Cerebellar cortex (tissue), 1 donor: ENCODE measurements around the gene NEDD4L.

Source experiments
- DNase-seq: peaks from one replicate; pipeline ENCODE4 v3.0.0-alpha.2; 2015; ENCODE audit warnings: low spot score

Gene NEDD4L

DNA sequence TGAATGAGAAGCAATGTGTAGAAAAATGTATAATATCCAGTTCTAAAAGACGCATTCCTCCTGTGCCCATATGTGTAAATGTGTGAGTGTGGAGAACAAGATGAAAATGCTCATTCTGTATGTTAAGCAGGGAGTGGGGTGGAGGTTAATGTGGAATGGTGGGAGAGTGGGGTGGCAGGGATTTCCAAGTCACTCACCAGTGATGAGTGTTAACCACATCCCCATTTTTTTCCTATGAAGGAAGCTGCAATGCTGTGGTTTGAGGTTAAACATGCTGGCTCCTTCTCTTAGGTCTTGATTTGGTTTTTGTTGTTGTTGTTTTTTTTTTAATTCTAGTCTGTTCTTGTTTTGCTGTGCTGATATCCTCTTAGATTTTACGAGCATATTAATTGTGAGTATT lies 169.4 kb downstream of the NEDD4L start:
- DNase-seq: no peak

DNA sequence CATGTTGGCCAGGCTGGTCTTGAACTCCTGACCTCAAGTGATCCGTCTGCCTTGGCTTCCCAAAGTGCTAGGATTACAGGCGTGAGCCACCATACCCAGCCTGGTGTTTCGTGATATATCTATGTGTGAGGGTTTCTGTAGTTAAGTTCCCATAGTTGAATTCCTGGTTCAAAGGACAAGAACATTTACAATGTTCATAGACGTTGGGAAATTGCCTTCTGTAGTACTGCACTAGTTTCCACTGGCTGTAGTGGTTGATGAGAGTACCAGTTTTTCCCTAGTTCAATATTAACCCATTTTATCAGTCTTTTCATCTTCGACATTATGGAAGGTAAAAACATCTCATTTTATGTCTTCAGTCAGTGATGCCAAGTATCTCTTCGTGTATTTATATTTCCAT lies 171.0 kb downstream of the NEDD4L start:
- DNase-seq: no peak

DNA sequence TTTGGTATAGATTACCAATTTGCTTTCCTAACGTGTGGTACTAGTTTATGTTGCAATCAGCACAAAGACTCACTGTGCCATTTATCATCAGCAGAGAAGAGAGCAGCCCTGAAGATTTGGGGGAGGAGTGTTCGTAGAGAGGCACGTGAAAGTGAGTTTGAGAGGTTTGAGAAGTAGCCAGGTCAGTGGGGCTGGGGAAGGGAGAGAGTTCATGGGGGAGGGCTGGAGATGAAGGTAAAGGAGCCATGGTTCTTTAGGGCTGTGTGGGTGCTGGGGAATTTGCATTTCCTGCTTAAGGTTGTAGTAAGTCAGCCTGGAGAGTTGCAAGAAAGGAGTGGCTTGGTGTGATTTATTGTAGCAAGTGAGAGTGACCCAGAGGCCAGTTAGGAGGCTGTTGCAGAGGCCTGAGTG lies 172.1 kb downstream of the NEDD4L start:
- no peak for DNase-seq

DNA sequence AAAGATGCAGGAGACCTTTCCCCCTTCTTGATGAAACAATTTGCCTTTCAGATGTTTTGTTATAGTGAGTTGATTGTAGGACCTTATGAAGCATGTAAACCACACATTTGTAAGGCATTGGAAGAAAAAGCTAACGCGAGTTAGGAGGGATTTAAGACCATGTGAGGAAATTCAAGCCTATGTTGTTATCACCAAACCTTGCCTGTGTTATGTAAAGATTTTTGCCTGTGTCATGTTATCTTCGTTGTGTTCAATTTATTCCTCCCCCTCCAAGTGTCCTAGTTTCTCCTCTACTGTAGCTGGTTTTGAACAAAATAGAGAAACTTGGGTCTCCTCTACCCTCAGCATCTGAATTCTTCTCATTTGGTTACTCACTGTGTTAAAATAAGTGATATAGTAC lies 173.0 kb downstream of the NEDD4L start:
- no peak for DNase-seq

DNA sequence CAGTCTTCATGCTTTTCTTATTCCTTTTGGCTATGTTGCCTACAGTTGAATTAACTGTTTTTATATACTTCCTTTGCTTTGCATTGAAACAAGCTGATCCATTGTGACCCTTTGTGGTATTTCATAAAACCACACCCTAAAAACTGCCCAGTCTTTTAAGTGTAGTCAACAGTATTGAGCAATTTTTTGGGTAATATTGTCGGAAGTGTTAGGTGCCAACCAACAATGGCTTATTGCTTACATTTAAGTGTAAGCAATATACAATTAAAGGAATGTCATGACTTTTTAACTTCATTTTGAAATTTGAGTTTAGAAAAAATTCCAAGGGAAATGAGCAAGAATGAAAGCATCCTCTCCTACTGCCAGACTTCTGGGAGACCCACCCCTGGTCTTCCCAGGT lies 174.1 kb downstream of the NEDD4L start:
- no peak for DNase-seq

DNA sequence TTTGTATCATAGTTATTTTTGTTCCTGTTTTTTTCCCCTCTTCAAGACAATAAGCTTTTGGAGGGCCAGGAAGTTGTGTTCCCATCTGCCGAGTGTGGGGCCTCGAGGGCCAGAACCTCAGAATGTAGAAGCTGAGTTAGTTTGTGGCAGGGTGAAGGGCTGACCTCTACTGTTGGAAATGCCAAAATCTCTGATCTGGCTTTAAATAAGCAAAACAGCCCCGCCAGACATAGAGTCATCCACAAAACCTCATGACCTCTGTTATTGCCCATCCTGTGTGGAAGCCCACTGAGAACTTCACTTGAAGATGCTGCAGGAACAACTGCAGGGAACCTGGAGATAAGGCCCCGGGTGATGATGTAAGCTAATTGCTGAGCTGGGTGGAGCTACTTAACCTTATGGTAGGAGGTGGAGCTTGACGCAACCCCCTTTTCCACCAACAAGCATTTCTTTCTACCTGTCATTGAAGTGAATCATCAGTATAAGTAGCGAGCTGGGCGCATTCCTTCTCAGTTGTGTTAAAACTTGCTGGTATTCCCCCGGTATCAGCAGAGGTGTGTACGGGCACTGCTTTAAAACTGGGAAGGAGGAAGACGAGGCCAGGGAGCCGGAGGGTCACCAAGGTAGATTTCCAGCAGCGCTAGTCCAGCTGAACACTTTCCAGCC lies 177.2 kb downstream of the NEDD4L start:
- no peak for DNase-seq

DNA sequence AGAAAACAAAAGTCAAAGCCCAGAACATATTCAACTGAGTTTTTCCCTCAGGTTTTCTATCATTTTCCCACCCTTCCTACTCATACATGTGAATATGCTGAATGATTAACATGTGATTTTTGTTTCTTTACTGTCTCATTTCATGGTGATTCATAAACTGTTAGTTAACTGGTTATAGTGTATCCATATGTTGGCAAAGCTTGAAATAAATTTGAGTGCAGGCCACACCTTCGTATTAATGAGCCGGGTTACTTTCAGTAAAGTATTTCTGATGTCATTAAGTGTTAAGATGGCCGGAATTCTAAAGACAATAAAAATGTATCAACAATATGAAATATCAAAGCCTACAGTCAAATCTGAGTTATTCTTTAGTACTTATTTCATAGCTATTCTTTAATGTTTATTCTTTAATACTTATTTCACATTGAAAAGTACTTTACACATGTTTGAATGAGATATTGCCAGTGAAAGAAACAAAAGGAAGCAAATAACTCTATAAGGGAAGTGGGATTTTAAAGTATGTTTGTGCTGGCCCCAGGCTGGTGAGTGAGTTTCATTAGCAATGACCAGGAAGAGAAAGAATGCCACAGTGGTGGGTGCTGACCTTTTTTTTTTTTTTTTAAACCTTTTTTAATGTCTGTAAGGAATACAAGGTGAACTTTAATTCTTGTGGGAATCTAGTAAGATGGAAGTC lies 178.6 kb downstream of the NEDD4L start:
- DNase-seq: no peak

DNA sequence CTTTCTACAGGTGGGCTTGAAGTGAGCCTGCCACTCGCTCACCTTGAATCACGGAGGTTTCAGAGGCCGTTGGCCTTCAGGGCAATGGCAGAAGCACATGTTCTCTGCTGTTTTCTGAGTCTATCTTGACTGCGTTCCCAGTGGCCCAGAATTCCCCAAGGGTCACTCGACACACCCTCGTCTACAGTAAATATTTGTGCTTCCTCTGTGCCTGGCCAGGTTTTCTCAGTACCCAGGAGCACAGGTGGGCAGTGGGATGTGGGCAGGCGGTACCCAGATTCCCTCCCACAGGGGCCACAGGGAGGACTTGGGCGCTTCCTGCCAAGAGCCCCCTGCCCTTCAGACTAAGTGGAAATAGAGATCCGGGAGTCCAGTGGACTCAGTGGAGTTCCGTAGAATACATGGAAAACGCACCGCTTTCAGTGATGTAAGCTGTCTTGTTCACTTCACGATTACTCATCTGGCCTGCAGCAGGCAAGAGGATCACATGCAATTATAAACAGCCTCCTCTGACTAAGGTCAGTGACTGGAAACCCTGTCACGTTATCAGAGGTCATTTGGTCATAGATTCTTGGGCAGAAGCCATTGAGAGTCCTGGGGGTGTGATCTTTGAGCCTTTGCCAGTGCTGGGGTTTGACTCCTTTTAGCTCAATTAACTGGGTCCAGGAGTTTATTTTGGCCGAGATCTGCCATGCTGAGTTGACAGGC lies 179.8 kb downstream of the NEDD4L start:
- DNase-seq: no peak

DNA sequence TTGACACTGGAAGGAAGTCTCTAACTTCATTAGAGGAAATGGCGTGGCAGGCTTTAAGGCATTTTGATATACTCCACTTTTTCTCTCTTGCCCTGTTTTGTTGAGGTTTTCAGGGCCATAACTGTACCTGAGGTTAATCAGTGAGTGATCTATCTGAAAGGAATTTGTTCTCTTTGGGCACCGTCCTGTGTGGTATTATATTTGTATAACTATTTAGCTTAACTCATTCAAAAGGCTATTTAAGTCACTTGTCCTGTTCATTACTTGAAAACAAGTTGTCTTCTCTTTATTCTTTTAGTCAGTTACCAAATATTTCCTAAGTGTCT lies 180.4 kb downstream of the NEDD4L start:
- no peak for DNase-seq

DNA sequence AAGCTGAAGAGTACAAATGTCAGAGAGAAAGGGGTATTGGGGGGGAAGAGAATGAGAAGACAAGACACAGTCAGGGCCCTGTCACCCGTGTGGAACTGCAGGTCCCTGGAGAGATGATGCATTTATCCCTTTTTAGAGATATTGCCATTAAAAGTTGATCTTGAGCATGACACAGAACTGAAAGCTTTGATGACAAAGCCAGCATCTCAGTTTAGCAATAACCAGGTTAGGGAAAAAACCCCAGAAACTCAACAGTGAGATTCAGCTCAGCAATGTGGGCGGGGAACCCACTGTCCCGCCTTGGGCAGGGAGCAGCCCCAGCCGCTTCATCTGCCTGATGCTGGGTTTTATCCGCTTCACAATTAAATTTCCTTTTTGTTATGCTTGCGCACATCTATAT lies 181.1 kb downstream of the NEDD4L start:
- DNase-seq: no peak

DNA sequence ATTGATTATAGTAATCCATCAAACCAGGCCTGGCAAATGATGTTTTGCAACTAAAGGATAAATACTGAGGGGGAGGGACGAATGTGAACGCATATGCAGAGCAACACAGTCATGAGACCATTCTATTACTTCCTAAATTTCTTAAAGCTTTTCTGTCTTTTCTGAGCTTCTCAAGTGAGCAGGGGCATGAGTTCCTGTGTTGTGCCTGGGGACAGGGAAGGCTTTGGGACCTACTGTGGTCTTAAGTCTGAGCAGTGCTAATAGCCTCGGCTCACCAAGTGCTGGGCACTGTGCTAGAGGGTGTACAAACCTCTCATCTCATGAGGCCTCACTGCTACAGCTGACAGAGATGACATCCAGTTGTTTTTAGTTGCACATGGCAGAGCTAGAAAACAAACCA lies 182.4 kb downstream of the NEDD4L start:
- DNase-seq: no peak

DNA sequence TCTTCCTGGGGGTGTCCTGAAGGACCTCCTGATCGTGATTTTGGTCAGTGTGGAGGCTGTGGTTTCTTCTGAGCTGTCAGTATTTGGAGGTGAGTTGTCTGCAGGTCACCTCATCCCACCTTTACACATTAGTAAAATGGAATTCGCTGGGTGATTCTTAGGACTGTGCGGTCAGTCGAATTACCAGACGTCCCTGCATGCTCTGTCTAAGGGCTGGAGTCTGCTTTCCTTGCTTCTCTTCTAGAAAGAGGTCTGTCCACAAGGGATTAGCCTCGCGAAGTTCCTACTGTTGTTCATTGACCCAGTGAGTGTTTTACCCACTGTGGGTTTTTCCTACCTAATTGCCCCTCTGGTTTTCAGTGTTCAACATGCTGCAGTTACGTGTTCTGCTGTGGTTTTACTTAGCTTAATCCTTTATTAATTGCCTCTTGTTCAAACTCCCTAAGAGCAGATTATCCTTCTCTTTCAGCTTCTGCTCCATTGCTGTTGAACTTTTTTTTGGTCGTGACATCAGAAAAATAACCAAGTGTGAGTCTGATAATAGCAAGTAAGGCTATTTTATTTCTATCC lies 183.4 kb downstream of the NEDD4L start:
- DNase-seq: no peak

DNA sequence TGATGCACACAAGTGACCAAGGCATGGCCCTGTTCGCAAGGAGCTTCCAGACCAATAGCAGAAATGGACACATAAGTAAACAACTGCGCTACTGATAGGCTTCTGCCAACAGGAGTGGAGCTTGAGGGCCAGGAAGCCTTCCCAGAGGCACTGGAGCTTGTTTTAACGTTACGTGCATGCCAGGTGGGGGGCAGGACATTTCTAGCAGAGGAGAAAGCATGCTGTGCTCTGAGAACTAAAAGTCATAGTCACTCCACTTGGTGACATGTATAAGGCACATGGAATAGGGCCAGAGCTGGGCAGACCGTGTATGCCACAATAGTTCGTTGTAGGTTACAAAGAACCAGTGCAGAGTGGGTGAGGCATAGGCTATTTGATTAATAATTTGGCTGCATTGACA lies 184.2 kb downstream of the NEDD4L start:
- no peak for DNase-seq

DNA sequence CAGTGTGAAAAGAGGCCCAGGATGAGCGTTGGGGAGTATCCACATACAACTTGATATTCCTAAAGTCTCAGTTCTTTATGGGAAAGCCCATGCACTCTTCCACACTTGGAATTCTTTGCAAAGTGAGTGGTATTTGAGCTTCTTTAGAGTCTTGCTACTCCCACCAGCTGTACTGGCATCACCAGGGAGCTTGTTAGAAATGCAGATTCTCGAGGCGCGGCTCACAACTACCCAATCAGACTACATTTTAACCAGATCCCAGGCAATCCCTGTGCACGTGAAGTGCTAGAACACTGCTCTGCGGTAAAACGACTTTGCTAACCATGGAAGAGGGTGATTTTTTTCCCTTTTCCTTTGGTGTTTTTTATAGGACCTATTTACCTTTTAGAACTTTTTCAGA lies 184.7 kb downstream of the NEDD4L start:
- no peak for DNase-seq

DNA sequence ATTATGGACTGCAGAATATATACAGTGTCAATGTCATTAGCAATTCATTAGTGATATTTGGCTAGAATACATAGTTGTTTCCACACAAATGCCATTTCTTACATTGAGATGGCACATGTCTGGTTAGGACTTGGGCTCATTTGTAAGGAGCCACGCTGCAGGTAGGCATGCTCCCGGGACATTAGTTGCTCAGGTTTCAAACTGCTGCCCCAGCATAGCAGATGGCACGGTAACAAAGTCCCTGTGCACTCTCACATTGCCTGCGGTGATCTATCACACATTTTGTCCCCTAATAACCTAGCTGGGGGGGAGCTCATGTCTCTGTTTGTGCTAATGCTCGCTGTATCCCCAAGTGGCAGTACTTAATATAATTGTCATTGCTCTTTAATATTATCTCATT lies 185.1 kb downstream of the NEDD4L start:
- DNase-seq: peak; percentile 56

DNA sequence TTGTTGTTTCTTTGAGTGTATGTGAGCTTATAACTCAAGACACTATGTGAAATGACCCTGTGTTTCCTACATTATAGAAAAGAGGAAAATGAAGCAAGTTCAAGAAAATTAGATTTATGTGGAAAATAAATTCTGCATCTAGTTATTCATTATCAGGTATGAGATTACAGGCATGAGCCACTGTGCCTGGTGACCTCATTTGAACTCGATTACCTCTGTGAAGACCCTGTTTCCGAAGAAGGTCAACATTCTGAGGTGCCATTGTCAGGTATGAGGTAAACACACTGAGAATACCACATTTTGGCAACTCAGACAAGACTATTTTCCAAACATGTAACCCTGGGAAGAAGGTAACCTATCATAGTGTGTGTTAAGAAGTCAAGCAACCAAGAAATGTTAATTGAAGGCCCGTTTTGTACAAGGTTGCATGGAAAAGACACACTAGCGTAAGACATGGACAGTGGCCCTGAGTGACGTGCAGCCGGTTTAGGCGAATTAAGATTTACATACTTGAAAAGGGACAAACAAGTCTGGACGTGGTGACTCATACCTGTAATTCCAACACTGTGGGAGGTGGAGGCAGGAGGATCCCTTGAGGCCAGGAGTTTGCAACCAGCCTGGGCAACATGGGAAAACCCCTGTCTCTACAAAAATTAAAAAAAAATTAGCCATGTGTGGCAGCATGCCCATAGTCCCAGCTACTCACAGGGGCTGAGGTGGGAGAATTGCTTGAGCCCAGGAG lies 186.6 kb downstream of the NEDD4L start:
- no peak for DNase-seq

DNA sequence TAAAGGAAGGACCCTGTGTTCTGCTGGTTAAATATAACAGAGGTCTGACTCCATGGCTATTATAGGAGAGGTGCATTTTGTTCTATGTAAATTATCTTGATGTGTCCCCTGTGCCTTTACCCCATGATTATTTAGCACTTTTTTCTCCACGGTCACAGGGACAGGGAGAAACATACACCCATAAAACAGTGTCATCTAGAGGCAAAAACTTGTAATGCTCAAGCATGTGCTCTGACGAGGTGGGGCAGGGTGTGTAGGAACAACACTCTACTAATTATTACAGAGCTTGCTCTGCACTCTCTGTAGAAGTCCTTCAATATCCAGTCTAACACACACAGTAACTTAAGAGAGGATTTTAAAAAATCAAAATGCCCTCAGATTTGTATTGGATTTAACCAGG lies 187.9 kb downstream of the NEDD4L start:
- DNase-seq: no peak

DNA sequence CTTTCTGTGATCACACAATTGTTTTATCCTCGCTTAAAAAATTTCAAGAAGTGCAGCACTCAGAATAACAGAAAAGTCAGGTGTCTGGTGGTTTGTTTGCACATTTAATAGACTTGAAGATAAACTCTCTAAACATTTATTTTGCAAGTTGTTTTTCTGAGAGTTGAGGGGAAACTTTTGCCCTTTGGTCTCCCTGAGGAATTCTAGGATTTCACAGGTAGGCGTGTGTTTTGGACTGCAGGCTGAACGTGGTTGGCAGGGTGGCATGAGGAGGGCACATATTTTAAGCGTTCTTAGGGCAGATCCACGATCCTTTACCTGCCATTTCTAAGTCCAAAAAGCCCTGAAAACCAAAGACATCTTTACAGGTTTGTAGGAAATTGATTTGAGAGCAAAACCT lies 188.6 kb downstream of the NEDD4L start:
- DNase-seq: no peak

DNA sequence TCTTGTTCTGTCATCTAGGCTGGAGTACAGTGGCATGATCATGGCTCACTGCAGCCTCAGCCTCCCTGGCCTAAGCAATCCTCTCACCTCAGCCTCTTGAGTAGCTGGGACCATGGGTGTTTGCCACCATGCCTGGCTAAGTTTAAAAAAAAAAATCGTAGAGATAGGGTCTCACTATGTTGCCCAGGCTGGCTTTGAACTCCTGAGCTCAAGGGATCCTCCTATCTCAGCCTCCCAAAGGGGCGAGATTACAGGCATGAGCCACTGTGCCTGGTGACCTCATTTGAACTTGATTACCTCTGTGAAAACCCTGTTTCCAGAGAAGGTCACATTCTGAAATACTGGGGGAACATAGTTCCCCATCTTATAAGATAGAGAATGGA lies 190.3 kb downstream of the NEDD4L start:
- DNase-seq: no peak

DNA sequence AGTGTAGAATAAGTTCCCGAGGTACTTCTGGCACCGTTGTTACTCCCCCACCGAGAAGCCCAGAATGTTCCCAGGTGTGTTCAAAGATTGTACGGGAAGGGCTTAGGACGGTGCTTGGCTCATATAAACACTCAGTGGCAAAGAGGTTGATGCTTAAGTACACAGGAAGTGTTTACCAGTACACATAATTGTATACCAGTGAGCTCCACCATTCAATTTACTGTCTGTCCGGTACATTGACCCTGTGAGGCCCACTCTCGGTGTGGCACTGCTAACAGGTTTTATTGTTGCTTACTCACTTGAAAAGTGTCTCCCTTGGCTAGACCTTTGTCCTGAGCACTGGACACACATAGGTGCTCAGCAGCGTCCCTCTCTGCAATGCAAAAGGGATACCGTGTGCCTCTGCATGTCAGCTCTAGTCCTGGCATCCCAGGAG lies 191.0 kb downstream of the NEDD4L start:
- peak; percentile 61 for DNase-seq

DNA sequence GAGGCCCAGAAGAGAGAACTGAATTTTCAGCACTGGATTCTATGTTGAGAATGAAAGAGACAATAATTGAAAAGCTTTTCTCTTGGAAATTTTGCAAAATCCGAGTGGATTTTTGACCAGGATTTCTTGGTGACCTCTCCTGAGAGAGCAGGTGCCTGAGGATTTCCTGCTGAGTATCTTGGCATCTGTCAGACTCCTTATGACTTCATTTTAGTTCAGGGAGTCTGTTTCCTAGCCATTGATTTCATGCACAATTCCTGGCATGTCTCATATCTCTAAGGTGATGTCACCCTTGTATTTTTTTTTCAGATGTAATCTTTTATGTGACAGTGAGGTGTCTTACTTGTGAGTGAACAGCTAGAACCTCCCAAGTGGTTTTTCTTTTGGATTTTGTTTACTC lies 195.9 kb downstream of the NEDD4L start:
- peak; percentile 79 for DNase-seq

DNA sequence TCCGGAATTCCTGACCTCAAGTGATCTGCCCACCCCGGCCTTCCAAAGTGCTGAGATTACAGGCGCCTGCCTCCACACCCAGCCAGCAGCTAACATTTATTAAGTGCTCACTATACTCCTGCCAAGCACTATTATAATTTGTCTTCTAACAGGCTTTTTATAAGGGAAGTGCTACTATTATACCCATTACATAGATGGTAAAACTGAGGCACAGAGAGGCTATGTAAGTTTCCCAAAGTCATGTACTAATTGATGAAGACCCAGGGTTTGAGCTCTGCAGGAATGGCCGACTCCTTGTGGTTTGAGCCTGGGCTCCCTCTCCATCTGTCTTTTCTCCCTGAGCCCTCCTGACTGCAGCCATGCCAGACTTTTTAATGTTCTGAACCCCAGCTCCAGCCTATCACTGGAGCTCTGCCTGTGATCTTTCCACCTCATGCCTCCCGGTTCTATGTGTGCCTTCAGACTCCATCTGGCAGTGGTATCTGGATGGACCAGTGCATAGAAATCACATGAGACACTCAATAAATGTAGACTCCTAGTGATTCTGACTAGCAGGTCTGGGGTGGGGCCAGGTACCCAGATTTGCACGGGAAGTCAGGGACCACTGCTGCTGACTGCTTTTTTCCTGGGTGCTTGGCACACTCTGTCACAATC lies 197.1 kb downstream of the NEDD4L start:
- peak; percentile 51 for DNase-seq
